NCI-H82 treated with DMSO at 0.1 percent for 48 hours (cell line): Measurements from ENCODE around the gene GBA2.

Experiments used
- DNase-seq: peaks from one replicate; lab custom pipeline; 2025; ENCODE audit not compliant: unreplicated experiment; lab: John Stamatoyannopoulos, UW

Gene GBA2

DNA sequence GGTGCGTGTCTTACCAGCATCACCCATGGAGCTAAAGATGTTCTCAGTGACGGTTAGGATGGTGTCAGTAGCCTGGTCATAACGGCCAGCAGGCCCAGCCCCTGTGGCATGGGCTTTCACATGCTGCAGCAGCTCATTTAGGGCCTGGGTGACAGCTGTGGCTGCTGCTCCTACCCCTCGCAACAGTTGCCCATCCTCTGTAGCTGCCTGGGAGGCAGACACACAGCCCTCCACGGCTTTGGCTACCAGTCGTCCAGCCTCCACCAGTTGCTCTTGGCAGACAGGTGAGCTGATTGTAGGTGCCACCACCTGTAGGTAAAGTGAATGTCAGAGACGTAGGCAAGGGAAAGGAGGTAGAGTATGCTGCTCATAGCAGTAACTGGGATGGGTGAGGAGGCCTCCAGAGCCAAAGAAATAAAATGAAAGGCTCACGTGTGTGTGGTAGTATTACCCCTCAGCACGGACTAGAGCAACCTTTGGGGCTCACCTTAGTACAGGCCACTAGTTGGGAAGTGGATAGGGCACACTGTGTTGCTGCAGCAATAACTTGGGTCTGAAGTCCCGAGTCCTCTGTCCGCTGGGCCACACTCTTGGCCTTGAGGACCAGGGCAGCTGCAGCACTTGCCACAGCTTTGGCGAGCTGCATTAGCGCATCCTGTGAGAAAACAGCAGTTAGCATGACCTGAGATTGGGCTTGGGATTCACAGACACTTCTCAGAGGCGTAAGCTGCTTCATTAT, 31.7 kb downstream of the GBA2 start:
- DNase-seq, result no peak

GRCh38 chr9:35716230-35716629, 32.8 kb downstream of the GBA2 start:
- DNase-seq, result no peak

DNA sequence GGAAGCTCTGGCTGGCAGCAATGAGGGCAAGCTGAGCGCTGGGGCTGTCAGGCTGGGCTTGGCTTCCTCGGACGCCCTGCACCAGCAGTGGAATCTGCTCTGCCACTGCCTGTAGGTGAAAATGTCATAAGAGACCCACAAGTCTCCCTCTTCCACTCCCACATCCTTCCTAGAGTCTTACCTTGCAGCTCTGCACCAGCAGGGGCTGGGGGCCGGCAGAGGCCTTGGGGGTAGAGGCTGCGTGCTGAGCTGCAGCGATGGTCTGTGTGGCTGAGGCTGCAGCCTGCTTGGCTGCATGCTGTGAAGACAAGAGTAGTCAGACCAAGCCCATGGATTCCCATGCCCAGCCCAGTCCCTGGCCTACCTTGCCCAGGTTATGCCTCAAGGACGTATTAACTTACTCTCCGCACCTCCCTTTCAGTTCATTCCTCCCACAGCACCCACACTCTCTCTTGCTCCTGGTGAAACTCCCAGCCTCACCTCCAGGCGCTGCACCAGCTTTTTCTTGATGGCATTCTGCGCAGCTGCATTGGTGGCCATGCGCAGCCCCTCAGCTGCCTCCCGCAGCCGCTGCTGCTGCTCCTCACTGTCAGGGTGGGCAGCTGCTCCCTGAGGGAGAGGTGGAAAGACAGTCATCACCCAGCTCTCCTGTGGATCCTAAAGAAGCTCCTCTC, 34.3 kb downstream of the GBA2 start:
- DNase-seq, result no peak

DNA sequence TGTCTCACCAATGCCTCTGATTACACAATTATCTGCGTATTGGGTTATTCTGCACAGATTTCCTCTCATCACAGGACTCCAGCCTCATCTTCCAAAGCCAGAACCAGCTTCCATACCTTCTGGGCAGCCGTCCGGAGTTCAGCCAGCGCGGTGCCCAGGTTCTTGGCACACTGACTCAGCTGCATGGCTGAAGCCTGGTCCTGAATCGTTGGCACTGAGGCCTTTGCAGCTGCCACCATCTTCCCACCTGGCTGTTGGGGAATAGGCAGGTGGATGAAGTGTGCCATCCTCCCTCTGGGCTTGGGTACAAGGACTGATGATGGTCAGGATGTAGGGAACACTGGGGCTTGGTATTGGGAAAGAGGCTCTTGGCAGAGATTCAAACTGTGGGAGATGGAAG, 34.9 kb downstream of the GBA2 start:
- DNase-seq, result no peak

DNA sequence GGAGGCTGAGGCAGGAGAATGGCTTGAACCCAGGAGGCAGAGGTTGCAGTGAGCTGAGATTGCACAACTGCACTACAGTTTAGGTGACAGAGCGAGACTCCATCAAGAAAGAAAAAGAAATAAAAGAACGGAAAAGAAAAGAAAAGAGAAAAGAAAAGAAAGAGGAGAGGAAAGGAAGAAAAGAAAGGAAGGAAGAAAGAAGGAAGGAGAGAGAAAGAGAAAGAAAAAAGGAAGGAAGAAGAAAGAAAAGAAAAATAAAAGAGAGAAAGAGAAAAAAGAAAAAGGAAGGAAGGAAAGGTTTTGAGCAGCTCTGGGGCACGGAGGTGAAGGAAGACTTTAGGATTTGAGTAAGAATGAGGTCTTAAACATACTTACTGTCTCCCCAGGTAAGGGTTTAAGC, 35.5 kb downstream of the GBA2 start:
- DNase-seq, result no peak

- no peak for DNase-seq
These were observed 36.1 kb downstream of the GBA2 start for GRCh38 chr9:35712762-35713400.

GRCh38 chr9:35711501-35712428, 37.3 kb downstream of the GBA2 start:
- no peak for DNase-seq

DNA sequence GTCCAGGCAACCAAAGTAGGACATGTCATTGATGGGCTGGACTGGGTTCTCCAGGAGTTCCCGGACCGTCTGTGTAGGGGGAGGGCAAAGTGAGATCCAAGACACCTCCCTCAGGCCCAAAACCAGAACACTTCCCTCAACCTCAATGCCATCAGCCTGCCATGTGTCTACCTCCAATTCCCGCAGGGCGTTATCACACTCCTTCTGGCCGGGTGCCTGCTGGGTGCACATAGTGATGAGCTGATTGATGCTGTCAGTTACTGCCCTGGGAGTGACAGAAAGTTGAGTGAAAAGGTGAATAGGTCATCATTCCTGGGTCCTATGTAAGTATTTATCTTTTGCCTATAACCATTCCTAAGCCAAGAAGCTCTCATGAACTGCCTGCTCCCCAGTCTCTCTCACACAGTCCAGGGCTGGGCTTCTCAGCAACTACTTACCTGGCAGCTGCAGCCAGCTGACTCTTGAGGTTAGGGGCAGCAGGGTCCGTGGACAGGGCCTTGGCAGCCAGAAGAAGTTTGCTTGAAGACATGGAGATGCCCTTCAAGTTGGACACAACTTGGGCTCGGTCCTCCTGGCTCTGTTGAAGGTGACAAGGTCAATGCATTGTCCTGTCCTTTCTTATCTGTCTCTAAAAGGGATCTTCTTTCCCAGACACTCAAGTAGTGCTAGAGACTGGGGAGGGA, 38.1 kb downstream of the GBA2 start:
- no peak for DNase-seq

GRCh38 chr9:35708146-35708545, 40.9 kb downstream of the GBA2 start:
- DNase-seq, result no peak

DNA sequence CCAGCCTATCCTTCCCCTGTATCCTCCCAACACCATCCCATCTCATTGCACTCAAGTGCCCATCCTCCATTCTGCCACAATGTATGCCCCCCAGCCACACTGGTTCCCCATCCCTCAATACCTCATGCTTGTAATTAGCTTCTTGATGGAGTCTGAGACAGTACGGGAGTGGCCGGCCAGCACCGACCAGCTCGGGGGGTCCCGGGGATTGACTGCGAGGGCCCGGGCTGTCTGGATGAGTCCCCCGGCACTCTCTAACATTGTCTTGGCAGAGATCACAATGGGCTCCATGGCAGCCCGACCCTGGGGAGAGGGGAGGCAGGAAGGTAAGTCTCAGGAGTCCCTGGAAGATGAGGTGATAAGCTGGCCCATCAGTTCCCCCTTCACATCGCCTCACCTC, 42.1 kb downstream of the GBA2 start:
- DNase-seq, result no peak

- DNase-seq, result no peak
These were observed 43.1 kb downstream of the GBA2 start for GRCh38 chr9:35705836-35706430.

- DNase-seq, result no peak
These were observed 43.7 kb downstream of the GBA2 start for GRCh38 chr9:35705372-35705771.

DNA sequence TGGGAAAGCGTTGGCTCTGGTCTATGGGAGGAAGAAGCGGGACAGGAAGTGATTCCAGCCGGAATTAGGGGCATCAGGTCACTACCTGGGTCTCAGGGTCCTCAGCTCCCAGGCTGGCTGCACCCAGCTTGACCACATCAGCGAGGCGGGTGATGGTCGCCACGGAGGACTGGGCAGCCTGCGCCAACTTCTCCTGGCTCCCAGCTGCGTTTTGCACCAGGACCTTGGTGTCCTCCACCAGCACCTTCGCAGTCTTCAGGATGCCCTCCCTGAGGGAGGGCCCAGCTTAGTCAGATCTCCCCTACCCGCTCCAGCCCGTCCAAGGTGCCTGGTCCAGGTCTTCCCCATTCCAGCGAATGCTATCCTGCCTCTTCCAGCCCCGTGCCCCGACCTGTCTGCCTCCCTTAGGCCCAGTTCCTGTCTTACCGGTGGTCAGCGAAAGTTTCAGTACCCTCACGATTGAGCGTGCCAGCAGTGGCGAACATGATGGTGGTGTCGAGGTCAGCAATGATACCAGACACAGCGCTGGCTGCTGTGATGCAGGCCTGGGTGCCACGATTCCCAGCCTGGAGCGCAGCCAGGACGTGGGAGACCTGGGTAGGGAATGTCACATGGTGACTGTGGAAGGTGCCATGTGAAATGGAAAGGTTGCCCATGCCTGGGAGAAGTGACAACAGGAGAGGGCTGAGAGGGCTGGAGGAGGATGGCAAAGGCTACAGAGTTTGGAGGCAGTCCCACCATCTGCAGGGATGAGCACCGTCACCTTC, 44.9 kb downstream of the GBA2 start:
- DNase-seq, result no peak

DNA sequence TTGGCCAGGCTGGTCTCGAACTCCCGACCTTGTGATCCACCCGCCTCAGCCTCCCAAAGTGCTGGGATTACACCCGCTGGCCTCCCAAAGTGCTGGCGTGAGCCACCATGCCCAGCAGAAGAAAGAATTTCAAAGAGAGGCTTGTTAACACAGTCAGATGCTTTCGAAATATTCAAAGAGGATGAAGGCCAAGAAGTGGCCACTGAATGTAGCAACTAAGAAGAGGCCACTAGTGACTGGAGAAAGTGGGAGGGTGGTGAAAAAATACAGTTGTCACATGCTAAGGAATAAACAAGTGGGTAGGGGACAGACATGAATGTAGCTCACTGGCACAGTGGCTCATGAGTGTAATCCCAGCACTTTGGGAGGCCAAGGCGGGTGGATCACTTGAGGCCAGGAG, 46.3 kb downstream of the GBA2 start:
- no peak for DNase-seq

DNA sequence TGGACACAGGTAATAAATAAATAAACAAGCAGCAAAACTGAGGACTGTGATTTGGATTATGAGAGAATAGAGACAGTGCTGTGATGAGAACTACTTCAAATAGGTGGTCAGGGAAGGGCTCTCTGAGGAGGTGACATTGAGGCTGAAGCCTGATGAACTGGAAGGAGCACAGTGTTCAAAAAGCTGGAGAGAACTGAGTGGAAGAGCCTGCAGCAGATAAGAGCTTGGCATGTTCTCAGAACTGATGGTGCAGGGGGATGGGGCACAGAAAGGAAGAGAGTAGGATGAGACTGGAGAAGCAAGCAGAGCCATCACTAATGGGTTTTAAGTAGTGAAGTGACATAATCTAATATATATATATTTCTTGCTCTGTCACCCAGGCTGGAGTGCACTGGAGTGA, 48.1 kb downstream of the GBA2 start:
- DNase-seq, result no peak

- no peak for DNase-seq
These were observed 49.0 kb downstream of the GBA2 start for GRCh38 chr9:35700031-35700430.

DNA sequence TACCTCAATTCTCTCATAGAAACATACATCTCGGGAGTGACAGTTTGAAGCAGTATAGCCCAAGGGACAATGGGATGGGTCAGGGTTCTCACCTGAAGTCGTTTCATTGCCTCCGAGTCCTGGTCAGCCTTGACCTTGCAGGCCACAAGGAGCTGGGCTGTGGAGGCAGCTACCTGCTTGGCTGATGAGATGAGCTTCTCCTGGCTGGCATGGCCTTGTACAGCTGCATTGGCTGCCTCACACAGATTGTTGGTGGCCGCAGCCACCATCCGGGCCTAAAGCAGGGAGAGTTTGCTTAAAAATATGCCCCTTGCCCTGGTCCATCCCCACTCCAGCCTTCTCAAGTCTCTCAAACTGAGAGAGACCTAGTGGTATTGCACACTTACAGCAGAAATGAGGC, 50.8 kb downstream of the GBA2 start:
- no peak for DNase-seq

DNA sequence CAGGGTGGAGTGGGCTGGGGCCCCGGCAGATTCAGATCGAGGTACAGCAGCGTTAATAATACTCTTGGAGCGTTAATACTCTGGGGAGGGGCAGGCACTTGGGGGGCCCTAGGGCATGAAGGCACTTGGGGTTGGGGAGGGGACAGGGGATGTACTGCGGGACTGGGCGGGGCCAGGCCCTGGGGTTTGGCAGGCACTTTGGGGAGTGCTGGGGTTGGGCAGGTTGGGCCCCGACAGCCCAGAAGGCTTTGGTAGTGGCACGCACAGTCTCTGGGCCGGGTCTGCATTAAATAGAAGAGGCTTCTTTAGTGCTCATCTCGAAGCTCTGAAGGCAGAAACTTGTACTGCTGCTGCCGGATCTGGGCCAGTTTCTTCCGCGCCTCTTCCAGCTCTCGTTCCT, 51.5 kb downstream of the GBA2 start:
- no peak for DNase-seq

- DNase-seq, result peak; percentile 26
These were observed 52.4 kb downstream of the GBA2 start for GRCh38 chr9:35696520-35697215.
